GM21576 (cell line): ENCODE data around the gene MCM10.
"Not testable (repeated sequence)": the region's sequence is repeated elsewhere in the genome, so short reads cannot be mapped to it uniquely, and the experiment has no call there.

Experiments
- ATAC-seq: cut with Tn5 transposase; IDR thresholded peaks from one replicate; pipeline ENCODE4 v1.9.1; 2021; ENCODE audit warnings: mild to moderate bottlenecking, moderate library complexity; ENCODE audit not compliant: unreplicated experiment

The MCM10 gene

DNA sequence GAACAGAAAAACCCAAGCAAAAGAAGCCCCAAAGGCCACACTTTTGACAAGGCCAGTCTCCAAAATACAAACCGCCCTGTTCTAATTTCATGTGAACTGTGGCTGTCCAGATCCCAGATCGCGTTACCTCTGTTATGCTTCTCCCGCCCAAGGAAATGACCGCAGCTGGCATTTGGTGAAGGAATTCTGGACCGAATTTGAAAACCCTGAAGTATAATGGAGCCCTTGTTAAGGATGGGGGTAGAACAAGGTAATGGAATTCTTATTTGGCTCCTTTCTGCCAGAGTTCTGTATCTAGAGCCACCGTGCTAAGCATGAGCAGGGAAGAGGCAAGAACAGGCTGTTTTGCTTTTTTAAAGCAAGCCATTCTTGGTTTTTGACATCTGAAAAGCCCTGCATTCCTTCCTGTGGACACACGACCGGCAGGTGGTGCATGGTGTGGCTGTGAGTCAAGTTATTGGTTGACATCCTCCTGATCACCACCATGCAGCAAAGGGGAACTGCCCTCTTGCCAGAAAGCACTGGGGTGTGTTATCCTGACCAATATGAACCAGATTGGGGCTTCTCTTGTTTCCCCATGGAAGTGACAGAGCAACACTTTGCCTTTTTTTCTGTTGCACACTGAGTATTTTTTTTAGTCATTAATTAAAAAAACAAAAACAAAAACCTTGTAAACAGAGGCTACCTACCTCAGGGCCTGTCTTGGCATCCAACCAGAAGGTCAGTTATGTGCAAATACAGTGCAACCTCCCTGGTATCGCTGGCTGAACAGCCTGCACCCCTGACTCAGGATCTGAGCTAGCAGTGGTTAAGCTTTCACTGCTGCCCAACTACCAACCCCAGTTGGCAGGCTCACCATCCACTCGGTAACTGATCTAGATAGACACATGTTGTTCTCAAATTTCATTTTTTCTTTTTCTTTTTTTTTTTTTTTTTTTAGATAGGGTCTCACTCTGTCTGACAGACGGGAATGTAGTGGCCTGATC, 58.6 kb downstream of the MCM10 start:
- ATAC-seq, result no peak

DNA sequence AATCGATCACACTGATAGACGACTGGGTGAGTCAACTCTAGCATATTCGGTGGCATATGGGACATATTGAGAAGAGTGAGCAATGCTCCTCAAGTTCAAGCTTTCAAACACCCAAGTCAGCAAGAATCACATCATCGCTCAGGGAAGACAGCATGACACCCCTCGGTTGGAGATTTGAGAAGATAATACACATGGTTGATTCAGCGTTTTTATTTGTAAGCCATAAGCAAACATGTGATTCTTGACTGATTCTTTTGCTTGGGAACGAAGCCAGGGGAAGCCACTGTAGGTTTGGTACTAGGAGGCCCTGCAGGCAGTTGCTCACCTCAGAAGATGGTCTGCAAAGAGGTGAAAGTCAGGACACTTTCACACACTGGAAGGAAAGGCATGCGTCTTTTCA, 60.2 kb downstream of the MCM10 start:
- ATAC-seq, result no peak

DNA sequence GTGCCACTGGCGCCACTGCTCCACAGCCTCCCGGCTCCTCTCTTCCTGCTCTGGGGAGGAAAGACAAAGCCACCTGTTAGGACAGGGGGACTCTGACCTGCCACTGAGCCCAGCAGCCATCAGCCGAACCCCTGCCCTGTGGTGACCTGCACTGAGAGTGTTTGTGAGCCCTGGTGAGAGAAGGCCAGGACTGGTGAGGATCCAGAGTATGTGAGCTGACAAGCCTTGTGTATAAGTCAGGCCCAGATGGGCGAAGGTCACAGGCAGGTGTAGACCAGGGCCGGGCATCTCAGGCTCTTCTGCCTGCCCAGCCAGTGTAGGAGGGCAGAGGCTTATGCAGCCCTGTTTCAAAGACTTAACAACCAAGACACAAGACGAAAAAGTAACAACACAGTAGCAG, 60.8 kb downstream of the MCM10 start:
- ATAC-seq, result no peak

DNA sequence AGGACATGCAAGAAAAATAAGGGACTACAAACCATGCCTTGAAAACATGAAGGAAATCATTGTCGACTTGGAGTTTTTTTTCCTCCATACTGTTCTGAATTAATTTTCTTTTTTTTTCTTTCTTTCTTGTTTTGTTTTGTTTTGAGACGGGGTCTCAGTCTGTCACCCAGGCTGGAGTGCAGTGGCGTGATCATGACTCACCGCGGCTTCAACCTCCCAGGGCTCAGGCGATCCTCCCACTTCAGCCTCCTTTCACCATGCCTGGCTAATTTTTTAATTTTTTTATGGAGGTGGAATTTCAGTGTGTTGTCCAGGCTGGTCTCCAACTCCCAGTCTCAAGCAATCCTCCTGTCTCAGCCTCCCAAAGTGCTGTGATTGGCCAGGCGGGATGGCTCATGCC, 61.2 kb downstream of the MCM10 start:
- no peak for ATAC-seq

DNA sequence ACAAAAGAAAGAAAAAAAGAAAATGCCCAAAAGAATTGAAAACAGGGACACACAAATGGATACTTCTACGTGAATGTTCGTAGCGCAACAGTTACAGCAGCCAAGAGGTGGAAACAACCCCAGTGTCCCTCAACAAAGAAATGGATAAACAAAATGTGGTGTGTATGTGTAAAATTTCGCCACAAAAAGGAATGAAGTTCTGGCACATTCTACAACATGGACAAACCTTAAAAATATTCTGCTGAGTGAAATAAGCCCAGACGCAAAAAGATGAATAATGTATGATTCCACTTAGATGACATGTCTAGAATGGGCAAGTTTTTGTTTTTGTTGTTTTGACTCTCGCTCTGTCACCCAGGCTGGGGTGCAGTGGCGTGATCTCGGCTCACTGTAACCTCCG, 61.9 kb downstream of the MCM10 start:
- no peak for ATAC-seq

DNA sequence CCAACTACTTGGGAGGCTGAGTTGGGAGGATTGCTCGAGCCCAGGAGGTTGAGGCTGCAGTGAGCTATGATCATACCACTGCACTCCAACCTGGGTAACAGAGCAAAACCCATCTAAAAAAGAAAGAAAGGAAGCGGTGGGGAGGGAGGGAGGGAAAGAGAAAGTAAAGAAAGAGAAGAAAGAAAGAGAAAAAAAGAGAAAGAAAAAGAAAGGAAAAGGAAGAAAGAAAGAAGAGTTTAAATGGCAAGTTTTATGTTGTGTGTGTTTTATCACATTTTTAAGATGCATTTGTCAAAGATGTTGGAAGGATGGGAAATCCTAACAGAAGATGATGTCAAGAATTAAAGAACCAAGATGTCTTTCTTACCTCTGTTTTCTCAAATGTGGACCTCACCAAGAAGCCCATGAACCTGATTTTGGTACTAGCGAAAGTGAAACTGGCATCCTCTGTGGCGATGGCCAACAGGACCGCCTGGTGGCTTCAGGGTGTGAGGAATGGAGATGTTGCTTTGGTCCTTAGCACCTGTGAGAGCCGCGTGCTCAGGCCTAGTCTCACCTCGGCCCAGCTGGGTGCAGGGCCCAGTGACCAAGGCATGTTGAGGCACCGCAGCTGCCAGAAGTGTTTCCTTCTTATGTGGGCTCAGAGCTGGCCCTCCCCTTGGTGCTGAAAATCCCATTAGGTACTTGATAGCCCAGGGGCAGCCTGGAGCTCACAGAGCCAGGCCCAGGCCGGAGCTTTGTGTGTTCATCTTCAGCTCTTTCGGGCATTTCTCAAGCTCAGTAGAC, 63.0 kb downstream of the MCM10 start:
- no peak for ATAC-seq

DNA sequence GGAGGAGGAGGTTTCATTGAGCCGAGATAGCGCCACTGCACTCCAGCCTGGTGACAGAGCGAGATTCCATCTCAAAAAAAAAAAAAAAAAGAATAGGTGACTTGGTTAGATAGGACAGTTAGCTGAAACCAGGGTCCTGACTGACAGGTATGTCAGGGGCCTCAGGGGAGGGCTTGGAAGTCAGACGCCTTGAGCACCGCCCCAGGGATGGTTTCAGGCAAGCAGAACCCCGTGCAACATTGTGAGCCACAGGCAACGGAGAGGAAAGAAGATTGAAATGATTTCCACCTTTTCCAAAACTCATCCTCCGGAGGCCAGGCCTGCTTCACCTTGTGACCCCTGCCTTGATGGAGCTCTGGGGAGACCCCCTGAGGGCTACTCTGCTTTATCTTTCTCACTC, 64.2 kb downstream of the MCM10 start:
- no peak for ATAC-seq

DNA sequence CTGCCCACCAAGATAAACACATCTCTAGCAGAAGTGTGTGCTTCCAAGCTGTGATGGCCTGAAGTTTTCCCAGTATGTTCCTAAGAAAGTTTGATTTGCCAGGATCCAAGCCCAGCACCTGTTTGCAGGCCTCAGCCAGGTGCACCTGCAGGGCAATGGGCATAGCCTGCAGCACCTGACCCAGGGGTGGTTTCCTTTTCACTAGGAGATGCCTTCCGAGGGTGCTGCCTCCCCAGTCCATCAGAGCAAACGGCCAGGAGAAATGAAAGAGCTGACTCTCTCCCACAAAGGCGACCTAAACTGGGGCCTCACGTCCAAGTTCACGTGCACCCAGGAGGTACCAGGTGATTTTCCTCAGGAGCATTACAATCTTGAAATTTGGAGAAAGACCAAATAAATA, 65.7 kb downstream of the MCM10 start:
- ATAC-seq, result no peak

DNA sequence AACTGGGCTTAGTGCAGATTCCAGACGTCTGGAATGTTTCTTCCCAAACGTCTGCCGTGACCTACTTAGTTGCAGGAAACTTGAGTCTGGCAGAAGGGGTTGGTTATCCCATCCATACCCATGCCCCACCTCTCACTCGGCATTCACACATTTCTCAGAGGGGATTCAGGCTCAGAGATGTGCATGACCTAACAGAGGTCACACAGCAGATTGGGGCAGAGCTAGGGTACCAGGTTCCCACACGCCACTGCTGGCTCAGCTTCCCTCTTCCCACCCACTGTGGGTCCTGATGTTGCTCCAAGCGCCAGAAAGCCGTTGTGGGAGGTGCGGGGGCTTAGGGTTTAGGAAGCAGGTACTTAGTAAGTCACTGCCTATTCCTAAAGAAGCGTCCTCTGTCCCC, 69.8 kb downstream of the MCM10 start:
- no peak for ATAC-seq

DNA sequence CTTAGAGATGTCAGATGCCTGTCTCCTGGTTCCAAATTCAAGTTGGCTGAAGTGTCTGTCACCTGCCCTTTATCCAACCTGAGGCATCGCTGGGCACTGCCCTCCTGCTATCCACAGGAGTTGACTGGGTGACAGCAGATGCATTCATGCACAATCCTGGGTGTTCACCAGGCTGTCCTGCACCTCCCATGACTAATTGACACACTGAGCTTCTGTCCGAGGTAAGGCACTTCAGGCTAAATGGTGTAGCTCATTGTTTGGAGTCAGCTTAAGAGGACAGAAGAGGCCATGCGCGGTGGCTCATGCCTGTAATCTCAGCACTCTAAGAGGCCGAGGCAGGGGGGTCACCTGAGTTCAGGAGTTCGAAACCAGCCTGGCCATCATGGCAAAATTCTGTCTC, 70.5 kb downstream of the MCM10 start:
- no peak for ATAC-seq

DNA sequence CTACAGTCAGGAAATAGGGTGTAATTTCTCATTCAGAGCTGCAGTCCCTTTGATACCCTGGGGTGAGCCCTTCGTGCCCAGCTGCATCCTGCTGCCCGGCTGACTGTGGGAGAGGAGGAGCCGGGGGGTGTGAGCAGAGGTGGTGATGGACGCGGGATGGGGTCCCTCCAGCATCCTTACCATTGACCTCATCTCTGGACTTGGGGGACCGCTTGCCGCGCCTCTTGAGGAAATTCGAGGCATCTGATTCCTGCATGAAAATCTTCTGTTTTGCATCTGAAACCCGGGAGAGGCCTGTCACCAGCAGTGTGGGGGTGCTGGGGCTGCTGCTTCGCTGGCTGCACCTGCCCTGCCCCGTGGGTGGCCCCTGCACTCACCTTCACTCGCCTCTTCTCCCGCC, 72.0 kb downstream of the MCM10 start:
- ATAC-seq, result no peak

DNA sequence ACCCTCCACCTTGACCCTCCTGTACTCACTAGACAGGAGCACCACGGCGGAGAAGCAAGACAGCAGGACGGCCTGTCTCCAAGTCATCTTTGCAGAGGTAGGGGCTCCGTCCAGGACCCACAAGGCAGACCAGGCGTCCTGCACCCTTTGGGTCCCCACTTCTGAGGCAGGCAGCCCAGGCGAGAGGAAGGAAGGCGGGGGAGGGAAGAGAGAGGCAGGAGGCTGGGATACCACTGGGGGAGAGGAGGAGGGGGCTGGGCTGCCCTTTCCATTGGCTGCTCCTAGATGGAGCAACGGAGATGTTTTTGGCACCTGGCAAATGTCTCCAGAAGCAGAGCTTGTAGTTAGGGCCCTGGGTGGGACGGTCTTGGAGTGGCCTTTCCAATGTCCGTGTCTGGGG, 72.8 kb downstream of the MCM10 start, which contains the start of gene UCMA:
Gene UCMA, minus strand, starts transcription at position 203 of the 400 bp plus-strand sequence. Its CDS starts 116 bp downstream, at position 87.
- no peak for ATAC-seq

DNA sequence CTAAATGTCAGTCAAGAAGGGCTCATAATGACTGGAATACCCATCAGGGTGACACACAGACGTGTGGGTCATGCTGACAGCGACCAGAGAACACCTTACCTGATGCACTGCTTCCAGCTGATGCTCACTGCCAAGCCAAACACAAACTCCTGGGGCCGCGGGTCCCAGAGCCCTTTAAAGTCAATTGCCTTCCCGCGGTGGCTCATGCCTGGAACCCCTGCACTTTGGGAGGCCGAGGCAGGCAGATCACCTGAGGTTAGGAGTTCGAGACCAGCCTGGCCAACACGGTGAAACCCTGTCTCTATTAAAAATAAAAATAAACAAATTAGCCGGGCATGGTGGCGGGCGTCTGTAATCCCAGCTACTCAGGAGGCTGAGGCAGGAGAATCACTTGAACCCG, 73.4 kb downstream of the MCM10 start:
- ATAC-seq, result not testable (repeated sequence)

DNA sequence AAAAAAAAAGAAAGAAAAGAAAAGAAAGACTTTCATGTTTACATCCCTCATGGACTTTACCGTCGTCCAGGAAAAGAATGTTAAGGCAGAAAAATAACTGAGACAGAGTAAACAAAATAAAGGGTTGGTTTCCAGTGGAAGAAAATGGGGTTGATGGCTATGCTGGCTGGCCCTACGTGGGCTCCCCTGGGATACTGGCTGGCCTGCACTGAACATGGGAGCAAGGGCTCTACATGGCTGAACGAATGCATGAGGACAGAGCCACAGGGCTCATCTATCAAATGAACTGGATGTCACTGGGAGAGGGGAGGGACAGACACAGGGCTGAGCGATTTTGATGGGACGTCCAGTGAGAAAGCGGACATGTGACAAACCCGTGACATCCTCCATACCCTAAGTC, 75.3 kb downstream of the MCM10 start:
- ATAC-seq, result no peak

DNA sequence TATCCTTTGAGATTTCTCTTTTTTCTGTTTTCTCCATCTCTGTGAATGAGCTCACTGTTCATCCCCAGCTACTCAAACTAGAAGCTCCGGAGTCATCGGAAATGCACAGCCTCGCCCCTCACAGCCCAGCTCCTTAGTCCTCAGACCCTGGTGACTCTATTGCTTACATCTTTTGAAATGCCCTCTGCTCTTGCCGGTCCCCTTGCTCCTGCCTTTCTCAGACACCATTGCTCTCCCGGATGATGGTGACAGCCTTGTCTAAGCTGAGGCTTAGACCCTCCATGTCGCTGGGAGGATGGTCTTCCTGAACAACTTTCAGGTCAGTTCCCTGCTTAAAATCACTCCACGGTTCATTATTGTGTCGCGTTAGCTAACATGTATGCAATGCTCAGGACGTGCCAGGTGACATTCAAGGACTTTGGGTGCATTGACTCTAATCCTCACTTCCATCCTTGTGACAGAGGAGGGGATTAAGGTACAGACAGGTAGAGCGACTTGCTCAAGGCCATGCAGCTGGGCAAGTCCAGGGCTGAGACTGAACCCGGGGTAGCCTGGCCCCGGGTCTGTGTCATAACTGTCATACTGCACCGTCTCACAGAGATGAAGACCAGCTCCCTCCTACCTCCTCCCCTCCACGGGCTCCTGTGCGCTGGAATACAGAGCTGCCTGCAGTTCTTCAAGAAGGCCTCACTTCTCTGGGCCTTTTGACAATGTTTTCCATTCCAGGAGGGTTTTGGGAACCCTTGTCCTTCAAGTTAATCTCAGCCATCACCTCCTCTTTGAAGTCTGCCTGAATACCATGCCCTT, 77.1 kb downstream of the MCM10 start:
- ATAC-seq, result no peak

DNA sequence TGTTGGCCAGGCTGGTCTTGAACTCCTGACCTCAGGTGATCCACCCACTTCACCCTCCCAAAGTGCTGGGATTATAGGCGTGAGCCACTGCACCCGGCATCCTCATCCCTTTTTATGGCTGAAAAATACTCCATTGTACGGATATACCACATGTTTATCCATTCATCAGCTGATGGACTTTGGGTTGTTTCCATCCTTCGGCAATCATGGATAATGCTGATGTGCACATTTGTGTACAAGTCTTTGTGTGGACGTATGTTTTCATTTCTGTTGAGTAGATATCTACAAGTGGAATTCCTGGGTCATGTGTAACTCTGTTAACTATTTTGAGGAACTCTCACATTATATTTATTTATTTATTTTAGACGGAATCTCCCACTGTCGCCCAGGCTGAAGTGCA, 78.6 kb downstream of the MCM10 start:
- ATAC-seq, result no peak

DNA sequence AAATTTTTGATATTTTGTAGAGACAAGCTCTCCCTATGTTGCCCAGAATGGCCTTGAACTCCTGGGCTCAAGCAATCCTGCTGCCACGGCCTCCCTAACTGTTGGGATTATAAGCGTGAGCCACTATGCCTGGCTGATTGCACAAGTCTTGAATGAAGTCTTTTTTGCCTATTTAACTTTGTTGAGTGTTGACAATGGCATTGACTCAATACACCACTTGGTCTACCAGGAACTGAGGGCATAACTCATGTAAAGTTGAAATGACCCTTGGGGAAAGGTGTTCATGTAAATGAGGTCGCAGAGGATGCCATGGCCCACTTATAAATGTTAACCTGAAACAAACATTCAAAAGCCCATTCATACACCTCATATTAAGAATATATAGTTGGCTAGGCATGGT, 80.3 kb downstream of the MCM10 start:
- ATAC-seq, result no peak

DNA sequence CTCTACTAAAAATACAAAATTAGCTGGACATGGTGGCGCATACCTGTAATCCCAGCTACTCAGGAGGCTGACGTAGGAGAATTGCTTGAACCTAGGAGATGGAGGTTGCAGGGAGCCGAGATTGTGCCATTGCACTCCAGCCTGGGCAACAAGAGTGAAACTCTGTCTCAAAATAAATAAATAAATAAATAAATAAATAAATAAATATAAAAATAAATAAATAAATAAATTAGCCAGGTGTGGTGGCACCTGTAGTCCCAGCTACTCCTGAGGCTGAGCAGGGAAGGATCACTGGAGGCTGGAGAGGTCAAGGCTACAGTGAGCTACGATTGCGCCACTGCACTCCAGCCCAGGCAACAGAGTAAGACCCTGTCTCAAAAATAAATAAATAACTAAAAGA, 80.9 kb downstream of the MCM10 start:
- not testable (repeated sequence) for ATAC-seq

DNA sequence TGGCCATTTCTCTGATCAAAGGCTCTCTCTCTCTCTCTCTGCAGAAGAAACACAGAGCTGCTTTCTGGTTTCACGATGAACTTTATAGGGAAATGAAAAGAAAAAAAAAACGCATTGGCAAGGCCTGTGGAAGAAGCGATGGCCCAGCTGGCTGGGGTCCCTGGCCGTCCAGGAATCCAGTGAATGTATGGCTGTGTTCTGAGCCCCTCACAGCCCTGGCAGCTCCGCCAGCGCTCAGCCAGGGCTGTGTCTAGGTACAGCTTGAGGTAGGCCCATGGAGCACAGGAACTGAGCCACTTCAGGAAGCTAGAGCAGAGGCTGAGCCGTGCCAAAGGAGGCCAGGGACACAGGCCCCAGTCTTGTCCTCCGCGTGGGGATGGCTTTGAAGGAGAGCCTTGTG, 85.9 kb downstream of the MCM10 start:
- ATAC-seq, result no peak

DNA sequence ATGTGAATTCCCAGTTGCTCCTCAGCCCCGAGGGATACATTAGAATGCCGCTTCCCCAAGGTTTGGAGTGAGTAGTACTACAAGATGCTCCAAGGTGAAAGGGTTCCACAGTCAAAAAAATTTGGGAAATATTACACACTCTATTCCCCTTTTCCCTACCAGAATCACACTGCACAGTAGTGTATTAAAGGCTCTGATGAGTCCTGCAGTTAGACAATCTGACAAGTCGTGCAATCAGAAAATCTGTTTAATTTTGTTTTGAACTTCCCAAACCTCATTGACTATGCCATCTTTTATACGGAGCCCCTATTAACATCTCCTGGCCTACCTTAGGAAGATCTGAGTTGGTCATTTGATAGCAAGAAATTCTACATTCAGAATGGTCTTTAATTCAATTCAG, 86.4 kb downstream of the MCM10 start:
- no peak for ATAC-seq

DNA sequence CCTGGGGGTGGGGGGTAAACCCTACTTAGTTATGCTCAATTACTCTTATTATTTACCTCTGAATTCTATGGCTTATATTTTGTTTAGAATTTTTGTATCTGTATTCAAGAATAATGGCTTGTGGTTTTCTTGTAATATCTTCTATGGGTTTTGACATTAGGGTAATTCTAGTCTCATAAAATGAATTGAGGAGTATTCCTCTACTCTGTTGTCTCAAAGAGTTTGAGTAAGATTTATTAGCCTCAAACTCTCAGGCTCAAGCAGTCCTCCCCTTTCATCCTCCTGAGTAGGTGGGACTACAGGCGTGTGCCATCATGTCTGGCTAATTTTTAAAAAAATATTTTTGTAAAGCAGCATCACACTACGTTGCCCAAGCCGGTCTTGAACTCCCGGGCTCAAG, 92.4 kb downstream of the MCM10 start:
- ATAC-seq, result no peak
